ENCODE results near the gene NPB.

The NPB gene

GRCh38 chr17:81930142-81931125 is 28.4 kb downstream of the NPB start:
- no peak for TF ChIP-seq CTCF (IDR thresholded peaks at IDR 0.05)

DNA sequence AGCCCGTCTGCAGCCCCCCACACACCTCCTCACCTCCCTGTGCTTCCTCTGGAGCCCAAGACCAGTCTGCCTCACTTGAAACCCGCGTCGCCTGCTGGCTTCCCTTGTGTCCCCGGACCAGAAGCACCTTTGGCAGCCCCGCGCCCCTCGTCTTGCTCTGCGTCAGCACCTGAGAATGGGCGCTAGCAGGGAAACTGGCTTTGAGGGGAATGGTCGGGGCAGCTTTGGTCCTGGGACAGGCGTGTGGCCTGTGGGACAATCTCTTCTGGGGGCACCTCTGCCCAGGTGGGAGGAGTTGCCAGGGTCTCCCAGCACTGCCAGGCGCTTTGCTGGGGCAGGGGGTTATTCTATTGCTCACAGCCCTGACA is 29.1 kb downstream of the NPB start:
- TF ChIP-seq CTCF (IDR thresholded peaks at IDR 0.05) = no peak

DNA sequence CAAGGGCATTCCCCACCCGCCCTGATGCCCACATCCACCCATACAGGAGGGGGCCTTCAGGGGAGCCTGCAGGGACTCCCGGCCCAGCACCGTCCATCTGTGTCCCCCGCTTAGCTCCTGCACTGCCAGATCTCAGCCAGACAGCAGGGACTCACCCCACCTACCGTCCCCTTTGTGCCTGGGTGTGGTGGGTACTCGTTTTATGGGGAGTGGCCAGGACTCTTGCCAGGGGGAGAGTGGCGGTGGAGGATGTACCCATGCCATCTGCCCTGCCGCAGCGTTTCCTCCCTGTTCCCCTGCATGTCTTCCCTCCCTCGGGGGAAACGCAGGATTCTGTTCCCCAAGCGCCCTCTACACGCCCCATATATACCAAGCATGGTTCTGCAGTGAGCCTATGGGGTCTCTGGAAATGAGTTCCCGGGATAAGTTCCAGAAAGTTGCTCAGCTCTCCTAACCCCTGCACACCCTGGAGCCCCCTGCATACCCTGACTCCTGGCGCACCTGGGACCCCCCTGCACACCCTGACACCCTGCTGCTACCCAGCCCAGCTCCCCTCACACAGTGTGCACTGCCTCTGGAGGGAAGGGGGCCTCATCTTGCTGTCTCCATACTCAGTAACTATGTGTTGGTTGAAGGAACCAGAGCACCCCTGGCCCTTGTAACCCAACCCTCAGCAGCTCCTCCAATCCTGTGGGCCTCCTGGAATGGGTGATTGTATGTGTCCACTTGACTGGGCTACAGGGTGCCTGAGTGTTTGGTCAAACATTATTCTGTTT is 29.7 kb downstream of the NPB start:
- no peak for TF ChIP-seq CTCF (IDR thresholded peaks at IDR 0.05)

- TF ChIP-seq CTCF (IDR thresholded peaks at IDR 0.05) = no peak
These were observed 30.4 kb downstream of the NPB start for GRCh38 chr17:81932333-81932983.

DNA sequence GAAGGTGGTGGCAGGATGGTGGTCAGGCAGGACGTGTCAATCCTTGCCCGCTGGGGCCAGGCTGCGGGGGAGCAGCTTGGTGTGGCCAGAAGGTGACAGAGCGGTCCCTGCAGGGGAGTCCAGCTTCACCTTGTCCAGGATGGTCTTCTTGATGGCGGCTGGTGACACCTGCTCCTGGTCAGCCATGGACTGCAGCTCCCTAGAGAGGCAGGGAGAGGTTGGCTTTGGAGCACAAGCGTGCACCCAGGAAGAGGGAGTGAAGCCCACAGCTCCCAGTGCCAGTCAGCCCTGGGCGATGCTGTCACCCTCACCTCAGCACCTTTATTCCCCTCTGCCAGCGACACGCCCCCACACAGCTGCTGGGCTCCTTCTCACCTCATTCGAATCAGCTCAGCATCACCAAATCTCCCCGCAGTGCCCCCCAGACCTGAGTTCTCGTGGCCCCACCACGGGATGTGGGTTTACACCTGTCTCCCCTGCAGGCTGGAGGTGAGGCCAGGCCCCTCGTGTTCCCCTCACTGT is 31.2 kb downstream of the NPB start:
- TF ChIP-seq CTCF (IDR thresholded peaks at IDR 0.05) = no peak

DNA sequence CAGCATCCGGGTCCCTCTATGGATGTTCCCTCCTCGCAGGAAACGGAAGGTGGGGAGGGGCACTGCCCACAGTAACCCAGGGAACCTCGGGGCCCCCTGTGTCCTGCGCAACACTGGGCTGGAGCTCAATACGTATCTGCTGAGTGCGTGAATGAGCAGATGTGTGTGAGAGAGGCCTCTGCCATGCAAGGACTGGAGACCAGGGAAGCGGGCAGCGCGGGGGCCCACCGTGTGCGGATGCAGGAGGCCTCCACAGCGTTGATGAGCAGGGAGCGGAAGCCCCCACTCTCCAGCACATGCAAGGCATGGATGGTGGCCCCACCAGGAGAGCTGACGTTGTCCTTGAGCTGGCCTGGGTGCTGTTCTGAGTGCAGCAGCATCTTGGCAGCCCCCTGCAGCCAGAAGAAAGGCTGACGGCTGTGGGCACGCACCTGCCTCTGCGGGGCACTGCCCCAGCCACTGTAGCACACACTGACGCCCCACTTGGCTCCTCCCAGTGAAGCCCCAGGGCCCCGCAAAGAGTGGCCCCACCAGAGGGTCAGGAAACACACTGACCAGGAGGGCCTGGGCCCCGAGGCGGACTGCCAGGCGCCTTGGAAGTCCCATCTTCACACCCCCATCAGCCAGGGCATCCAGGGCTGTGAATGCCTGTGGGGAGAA is 32.2 kb downstream of the NPB start:
- no peak for TF ChIP-seq CTCF (IDR thresholded peaks at IDR 0.05)

Measured in LNCAP (cell line).